Activated T-helper 1 cell treated with anti-CD3 and anti-CD28 coated beads, Interleukin-2, amount 50 U/mL, for 16 hours (primary cell): ENCODE results near the gene ST8SIA2.

ENCODE experiments used
- DNase-seq, 2 donors: peaks; one replicate each; pipeline ENCODE4 v3.0.0-alpha.2; 2020; ENCODE audit warnings: low read depth in 1 of 2, low spot score in 1 of 2

Gene ST8SIA2

GRCh38 chr15:92395098-92395635 is 1.5 kb downstream of the ST8SIA2 start:
- DNase-seq: no peak

GRCh38 chr15:92399271-92399950 is 5.7 kb downstream of the ST8SIA2 start:
- DNase-seq: no peak

GRCh38 chr15:92400573-92400972 is 6.9 kb downstream of the ST8SIA2 start:
- DNase-seq: no peak

- DNase-seq: no peak
Measured at GRCh38 chr15:92400980-92401787, 7.5 kb downstream of the ST8SIA2 start.

GRCh38 chr15:92402751-92403150 is 9.1 kb downstream of the ST8SIA2 start:
- DNase-seq: no peak

GRCh38 chr15:92405942-92406341 is 12.3 kb downstream of the ST8SIA2 start:
- DNase-seq: no peak

- DNase-seq: no peak
Measured at GRCh38 chr15:92407321-92407720, 13.6 kb downstream of the ST8SIA2 start.

GRCh38 chr15:92407916-92408315 is 14.2 kb downstream of the ST8SIA2 start:
- no peak for DNase-seq

- no peak for DNase-seq
Measured at GRCh38 chr15:92409006-92409405, 15.3 kb downstream of the ST8SIA2 start.

- no peak for DNase-seq
Measured at GRCh38 chr15:92409521-92409920, 15.8 kb downstream of the ST8SIA2 start.

GRCh38 chr15:92410537-92410936 is 16.9 kb downstream of the ST8SIA2 start:
- no peak for DNase-seq

- no peak for DNase-seq
Measured at GRCh38 chr15:92411256-92411655, 17.6 kb downstream of the ST8SIA2 start.

- no peak for DNase-seq
Measured at GRCh38 chr15:92413510-92413909, 19.8 kb downstream of the ST8SIA2 start.

GRCh38 chr15:92415639-92416297 is 22.1 kb downstream of the ST8SIA2 start:
- no peak for DNase-seq

GRCh38 chr15:92416557-92416956 is 22.9 kb downstream of the ST8SIA2 start:
- DNase-seq: no peak

GRCh38 chr15:92417716-92418115 is 24.0 kb downstream of the ST8SIA2 start:
- DNase-seq: no peak

- DNase-seq: no peak
Measured at GRCh38 chr15:92418864-92419263, 25.2 kb downstream of the ST8SIA2 start.

- no peak for DNase-seq
Measured at GRCh38 chr15:92421976-92422375, 28.3 kb downstream of the ST8SIA2 start.

GRCh38 chr15:92425578-92426225 is 32.0 kb downstream of the ST8SIA2 start:
- DNase-seq: no peak

GRCh38 chr15:92429378-92430068 is 35.8 kb downstream of the ST8SIA2 start:
- DNase-seq: no peak

GRCh38 chr15:92430069-92430440 is 36.4 kb downstream of the ST8SIA2 start:
- DNase-seq: no peak
